ENCODE measurements around the gene CSMD2.

Gene CSMD2

GRCh38 chr1:33897092-33897725 is 267.8 kb downstream of the CSMD2 start:
- TF ChIP-seq NFIC (IDR thresholded peaks at IDR 0.05): no peak
- TF ChIP-seq CREB1 (IDR thresholded peaks at IDR 0.05; ENCODE audit: low read depth): no peak
- TF ChIP-seq REST (IDR thresholded peaks at IDR 0.05; ENCODE audit: low read depth): no peak
- no peak for TF ChIP-seq TCF12 (IDR thresholded peaks at IDR 0.05; ENCODE audit: low read depth)
- no peak for TF ChIP-seq TAF1 (IDR thresholded peaks at IDR 0.05; ENCODE audit: low read depth)
- TF ChIP-seq FOXM1 (IDR thresholded peaks at IDR 0.05; ENCODE audit: borderline replicate concordance, low read depth): no peak
- no peak for TF ChIP-seq RAD21 (IDR thresholded peaks at IDR 0.05; ENCODE audit: low read depth)
- no peak for TF ChIP-seq MAX (IDR thresholded peaks at IDR 0.05)
- no peak for TF ChIP-seq EP300 (IDR thresholded peaks at IDR 0.05; ENCODE audit: borderline replicate concordance)
- TF ChIP-seq TEAD4 (IDR thresholded peaks at IDR 0.05): no peak
- no peak for TF ChIP-seq EGR1 (IDR thresholded peaks at IDR 0.05)
- no peak for TF ChIP-seq CEBPB (IDR thresholded peaks at IDR 0.05)
- TF ChIP-seq USF1 (IDR thresholded peaks at IDR 0.05): no peak
- no peak for TF ChIP-seq YY1 (IDR thresholded peaks at IDR 0.05; ENCODE audit: low read depth)
- TF ChIP-seq ZBTB7A (IDR thresholded peaks at IDR 0.05; ENCODE audit: low read depth): no peak

GRCh38 chr1:33895976-33896375 is 269.1 kb downstream of the CSMD2 start:
- TF ChIP-seq TEAD4 (IDR thresholded peaks at IDR 0.05) (no peak), YY1 (IDR thresholded peaks at IDR 0.05; ENCODE audit: low read depth) (no peak), NFIC (IDR thresholded peaks at IDR 0.05) (no peak), EP300 (IDR thresholded peaks at IDR 0.05; ENCODE audit: borderline replicate concordance) (no peak), CEBPB (IDR thresholded peaks at IDR 0.05) (no peak), MAX (IDR thresholded peaks at IDR 0.05) (no peak), ZBTB7A (IDR thresholded peaks at IDR 0.05; ENCODE audit: low read depth) (no peak), TAF1 (IDR thresholded peaks at IDR 0.05; ENCODE audit: low read depth) (no peak), USF1 (IDR thresholded peaks at IDR 0.05) (no peak), RAD21 (IDR thresholded peaks at IDR 0.05; ENCODE audit: low read depth) (no peak)

- TF ChIP-seq EGR1 (IDR thresholded peaks at IDR 0.05) (no peak), REST (IDR thresholded peaks at IDR 0.05; ENCODE audit: low read depth) (no peak), TEAD4 (IDR thresholded peaks at IDR 0.05) (no peak), TAF1 (IDR thresholded peaks at IDR 0.05; ENCODE audit: low read depth) (no peak), ZBTB7A (IDR thresholded peaks at IDR 0.05; ENCODE audit: low read depth) (no peak), CEBPB (IDR thresholded peaks at IDR 0.05) (no peak), RAD21 (IDR thresholded peaks at IDR 0.05; ENCODE audit: low read depth) (no peak), FOXM1 (IDR thresholded peaks at IDR 0.05; ENCODE audit: borderline replicate concordance, low read depth) (no peak), YY1 (IDR thresholded peaks at IDR 0.05; ENCODE audit: low read depth) (no peak), TCF12 (IDR thresholded peaks at IDR 0.05; ENCODE audit: low read depth) (no peak)
Observed at GRCh38 chr1:33895396-33895795, 269.6 kb downstream of the CSMD2 start.

- no peak for TF ChIP-seq CEBPB (IDR thresholded peaks at IDR 0.05)
- no peak for TF ChIP-seq EP300 (IDR thresholded peaks at IDR 0.05; ENCODE audit: borderline replicate concordance)
- TF ChIP-seq TEAD4 (IDR thresholded peaks at IDR 0.05): no peak
- no peak for TF ChIP-seq RAD21 (IDR thresholded peaks at IDR 0.05; ENCODE audit: low read depth)
- TF ChIP-seq EGR1 (IDR thresholded peaks at IDR 0.05): no peak
- TF ChIP-seq CREB1 (IDR thresholded peaks at IDR 0.05; ENCODE audit: low read depth): no peak
- TF ChIP-seq TCF12 (IDR thresholded peaks at IDR 0.05; ENCODE audit: low read depth): no peak
- no peak for TF ChIP-seq YY1 (IDR thresholded peaks at IDR 0.05; ENCODE audit: low read depth)
- TF ChIP-seq ZBTB7A (IDR thresholded peaks at IDR 0.05; ENCODE audit: low read depth): no peak
- TF ChIP-seq MAX (IDR thresholded peaks at IDR 0.05): no peak
- TF ChIP-seq NFIC (IDR thresholded peaks at IDR 0.05): no peak
- no peak for TF ChIP-seq TAF1 (IDR thresholded peaks at IDR 0.05; ENCODE audit: low read depth)
- no peak for TF ChIP-seq FOXM1 (IDR thresholded peaks at IDR 0.05; ENCODE audit: borderline replicate concordance, low read depth)
- no peak for TF ChIP-seq USF1 (IDR thresholded peaks at IDR 0.05)
- no peak for TF ChIP-seq REST (IDR thresholded peaks at IDR 0.05; ENCODE audit: low read depth)
Observed at GRCh38 chr1:33893147-33893830, 271.7 kb downstream of the CSMD2 start.
